H1 (cell line): ENCODE results near the gene TMEM132A. TPM values are rescaled to one million over a fixed set of nuclear protein-coding genes. Genes with fewer than 3 reads are reported as not detected.

Experiments used
- CTCF ChIA-PET: fragments of 300-600 bp; sonication (Branson Sonifier 250); formaldehyde crosslinking; loops from one replicate; lab custom pipeline; 2021; ENCODE audit not compliant: partially characterized antibody; lab: Charles Lee
- POLR2A ChIA-PET: fragments of 300-600 bp; sonication (Branson Sonifier 250); formaldehyde crosslinking; loops from one replicate; lab custom pipeline; 2021; ENCODE audit warnings: inconsistent platforms; ENCODE audit not compliant: partially characterized antibody; lab: Charles Lee
- DNase-seq, 2 experiments: peaks; one replicate each; pipeline versions ENCODE4 v3.0.0 to v3.0.0-alpha.2; 2010 to 2022; ENCODE audit warnings: low spot score in 2 of 2, low read depth in 1 of 2, mixed read lengths in 1 of 2
- FAIRE-seq: peaks from 2 replicates; lab custom pipeline; 2011; peaks lifted over from hg19 to GRCh38; lab: Jason Lieb, UNC
- H2AFZ ChIP-seq: 2 replicates; pipeline ENCODE4 v1.8.1; 2012; ENCODE audit warnings: low read length, inconsistent platforms
- H2AK5ac ChIP-seq: 2 replicates; pipeline ENCODE4 v1.6.1; 2013; ENCODE audit warnings: low read depth, low read length
- H2BK120ac ChIP-seq: replicated peaks from 2 replicates; pipeline ENCODE3; 2013; ENCODE audit warnings: low read depth, low read length, inconsistent platforms
- H2BK12ac ChIP-seq: 2 replicates; pipeline ENCODE4 v1.6.1; 2013; ENCODE audit warnings: low read depth, low read length
- H2BK15ac ChIP-seq: 2 replicates; pipeline ENCODE4 v1.6.1; 2013; ENCODE audit warnings: low read length
- H2BK20ac ChIP-seq: 2 replicates; pipeline ENCODE4 v1.6.1; 2013; ENCODE audit warnings: low read length
- H2BK5ac ChIP-seq: 2 replicates; pipeline ENCODE4 v1.6.1; 2013; ENCODE audit warnings: low read depth, low read length
- H3K14ac ChIP-seq: 2 replicates; pipeline ENCODE4 v1.6.1; 2013; ENCODE audit warnings: inconsistent platforms; ENCODE audit not compliant: insufficient read length
- H3K18ac ChIP-seq: 2 replicates; pipeline ENCODE4 v1.6.1; 2013; ENCODE audit warnings: low read length; ENCODE audit errors: extremely low read depth
- H3K23ac ChIP-seq: 2 replicates; pipeline ENCODE4 v1.6.1; 2013; ENCODE audit warnings: inconsistent platforms; ENCODE audit not compliant: insufficient read length
- H3K23me2 ChIP-seq: 2 replicates; pipeline ENCODE4 v1.6.1; 2013; ENCODE audit warnings: low read depth, low read length
- H3K27ac ChIP-seq: 2 replicates; pipeline ENCODE4 v1.6.1; 2011; ENCODE audit warnings: low read depth, low read length, inconsistent platforms
- H3K27me3 ChIP-seq, 4 experiments: replicated peaks in 1 of 4; 1 replicate in 1 of 4; 2 replicates in 3 of 4; pipeline versions ENCODE4 v1.6.1 to v1.8.1; 2011 to 2013; ENCODE audit warnings: low read length in 3 of 4, mild to moderate bottlenecking in 3 of 4, inconsistent platforms in 2 of 4, mixed read lengths in 2 of 4, moderate library complexity in 1 of 4; ENCODE audit not compliant: control insufficient read depth in 3 of 4, insufficient read depth in 3 of 4; ENCODE audit errors: extremely low read depth in 1 of 4
- H3K36me3 ChIP-seq, 4 experiments: 2 replicates each; pipeline versions ENCODE4 v1.6.1 to v1.8.1; 2011 to 2013; ENCODE audit warnings: mild to moderate bottlenecking in 4 of 4, low read length in 3 of 4, moderate library complexity in 2 of 4, control low read depth in 1 of 4, inconsistent platforms in 1 of 4; ENCODE audit not compliant: insufficient read depth in 4 of 4, control insufficient read depth in 2 of 4
- H3K4ac ChIP-seq: replicated peaks from 2 replicates; pipeline ENCODE3; 2013; ENCODE audit warnings: low read length, low read depth, mixed read lengths, inconsistent platforms; ENCODE audit not compliant: insufficient read length
- H3K4me1 ChIP-seq, 4 experiments: replicated peaks in 1 of 4; 1 replicate in 1 of 4; 2 replicates in 3 of 4; pipeline versions ENCODE4 v1.6.1 to v1.8.1; 2011 to 2013; ENCODE audit warnings: low read length in 3 of 4, inconsistent platforms in 2 of 4, mixed read lengths in 1 of 4; ENCODE audit not compliant: insufficient read depth in 4 of 4, control insufficient read depth in 3 of 4
- H3K4me2 ChIP-seq, 2 experiments: 2 replicates each; pipeline versions ENCODE4 v1.6.1 to v1.8.1; 2011 to 2013; ENCODE audit warnings: low read depth in 2 of 2, low read length in 2 of 2, control low read depth in 1 of 2, inconsistent platforms in 1 of 2, mild to moderate bottlenecking in 1 of 2; ENCODE audit not compliant: insufficient read depth in 1 of 2
- H3K4me3 ChIP-seq, 4 experiments: fragments of 200-600, 300-600 bp in 1 of 4; sonication (generic), shearing (Covaris generic), sonication (Bioruptor Twin) in 1 of 4; 2 replicates each; pipeline versions ENCODE4 v1.5.1 to v1.8.1; 2011 to 2016; ENCODE audit warnings: low read length in 4 of 4, low read depth in 3 of 4, control low read depth in 2 of 4, inconsistent platforms in 2 of 4, mild to moderate bottlenecking in 2 of 4, mixed read lengths in 1 of 4, moderate library complexity in 1 of 4; ENCODE audit not compliant: insufficient read depth in 2 of 4; ENCODE audit errors: extremely low read depth in 1 of 4
- H3K56ac ChIP-seq: replicated peaks from 2 replicates; pipeline ENCODE3; 2013; ENCODE audit warnings: low read depth, mild to moderate bottlenecking, mixed read lengths, low read length, inconsistent platforms; ENCODE audit not compliant: insufficient read length
- H3K79me1 ChIP-seq: 2 replicates; pipeline ENCODE4 v1.6.1; 2013; ENCODE audit warnings: low read depth, low read length, control low read depth
- H3K79me2 ChIP-seq, 2 experiments: 2 replicates each; pipeline versions ENCODE4 v1.6.1 to v1.8.1; 2012 to 2013; ENCODE audit warnings: low read length in 2 of 2, mild to moderate bottlenecking in 2 of 2, inconsistent platforms in 1 of 2; ENCODE audit not compliant: insufficient read depth in 2 of 2, control insufficient read depth in 1 of 2
- H3K9ac ChIP-seq, 4 experiments: replicated peaks in 1 of 4; 1 replicate in 1 of 4; 2 replicates in 3 of 4; pipeline versions ENCODE4 v1.6.1 to v1.8.1; 2011 to 2013; ENCODE audit warnings: low read depth in 3 of 4, low read length in 3 of 4, control low read depth in 2 of 4, mild to moderate bottlenecking in 2 of 4, moderate library complexity in 2 of 4, inconsistent platforms in 1 of 4; ENCODE audit errors: extremely low read depth in 1 of 4
- H3K9me3 ChIP-seq, 2 experiments: 2 replicates each; pipeline versions ENCODE4 v1.6.1 to v1.8.1; 2012 to 2013; ENCODE audit warnings: mild to moderate bottlenecking in 2 of 2, moderate library complexity in 2 of 2, control low read depth in 1 of 2, inconsistent platforms in 1 of 2, low read depth in 1 of 2, low read length in 1 of 2, mixed read lengths in 1 of 2; ENCODE audit not compliant: insufficient read depth in 2 of 2
- H4K20me1 ChIP-seq, 2 experiments: replicated peaks in 1 of 2; 2 replicates each; pipeline versions ENCODE3 to v1.8.1; 2011 to 2013; ENCODE audit warnings: inconsistent platforms in 2 of 2, low read length in 2 of 2, mild to moderate bottlenecking in 1 of 2; ENCODE audit not compliant: insufficient read depth in 2 of 2, control insufficient read depth in 1 of 2
- H4K5ac ChIP-seq: 2 replicates; pipeline ENCODE4 v1.6.1; 2013; ENCODE audit warnings: low read length, low read depth, mixed read lengths, inconsistent platforms; ENCODE audit not compliant: insufficient read length
- H4K8ac ChIP-seq: 2 replicates; pipeline ENCODE4 v1.8.0; 2013; ENCODE audit warnings: mild to moderate bottlenecking, moderate library complexity, low read length, inconsistent platforms; ENCODE audit not compliant: insufficient read depth; ENCODE audit errors: extremely low read depth
- H4K91ac ChIP-seq: replicated peaks from 2 replicates; pipeline ENCODE3; 2013; ENCODE audit warnings: low read length, mixed read lengths, inconsistent platforms; ENCODE audit not compliant: insufficient read length
- RAD21 ChIP-seq, 2 experiments: IDR thresholded peaks in 1 of 2; conservative IDR thresholded peaks in 1 of 2; 2 replicates each; pipeline ENCODE4 v1.6.1; 2011; ENCODE audit warnings: low read depth in 2 of 2, low read length in 2 of 2, improper control_type of control experiment in 1 of 2, inconsistent platforms in 1 of 2, mild to moderate bottlenecking in 1 of 2, moderate library complexity in 1 of 2
- TBP ChIP-seq: IDR thresholded peaks from 2 replicates; pipeline ENCODE4 v1.6.1; 2011; ENCODE audit warnings: low read depth, low read length, improper control_type of control experiment
- WGBS, 2 experiments: shearing (Covaris generic) in 1 of 2; methylation state at CpG; one replicate each; pipeline versions ENCODE4 v1.1.6 to v1.1.7; 2013 to 2015; ENCODE audit warnings: low lambda C conversion rate in 2 of 2, mixed read lengths in 2 of 2, inconsistent platforms in 1 of 2, low coverage in 1 of 2, missing lambda C conversion rate in 1 of 2; ENCODE audit not compliant: insufficient replicate concordance in 2 of 2, insufficient coverage in 1 of 2, insufficient read length in 1 of 2; ENCODE audit errors: extremely low coverage in 1 of 2, missing lambda C conversion rate in 1 of 2; 5-methylcytosine and 5-hydroxymethylcytosine counted together
- polyA plus RNA-seq, 7 experiments: library from polyadenylated mRNA; depleted of rRNA in 3 of 7; stranded (reverse) in 5 of 7; unstranded in 2 of 7; fragments of >200 nt in 5 of 7; fragments of 200-250 nt in 2 of 7; gene quantifications; 1 replicate in 5 of 7; 2 replicates in 1 of 7; 4 replicates in 1 of 7; pipeline versions ENCODE4 v1.2.1 to v1.2.3, GENCODE V29; 2011 to 2013; ENCODE audit warnings: missing spikeins in 2 of 7, mixed read lengths in 2 of 7
- total RNA-seq: library from RNA; stranded (reverse); fragmentation: NEBNext Ultra II Directional; extraction: Animal tissue kit (Norgen Biotek cat#: 25700); gene quantifications from 2 replicates; pipeline ENCODE4 v1.2.1, GENCODE V29; 2021
- TF ChIP-seq, protein P1 (sequence below), 3 experiments: IDR thresholded peaks; 1 replicate in 2 of 3; 2 replicates in 1 of 3; pipeline versions ENCODE4 v1.5.1 to v1.6.1; 2011; ENCODE audit warnings: low read length in 3 of 3, mild to moderate bottlenecking in 3 of 3, inconsistent platforms in 2 of 3, low read depth in 1 of 3, moderate library complexity in 1 of 3; ENCODE audit not compliant: insufficient read depth in 1 of 3; ENCODE audit errors: control extremely low read depth in 1 of 3

Gene TMEM132A
- total and polyA plus RNA-seq, 2 of the 8 experiments (the other 6 are each of a cell fraction or from before 2014, with no cell fraction given), result 46.6 to 97.9 TPM

DNA sequence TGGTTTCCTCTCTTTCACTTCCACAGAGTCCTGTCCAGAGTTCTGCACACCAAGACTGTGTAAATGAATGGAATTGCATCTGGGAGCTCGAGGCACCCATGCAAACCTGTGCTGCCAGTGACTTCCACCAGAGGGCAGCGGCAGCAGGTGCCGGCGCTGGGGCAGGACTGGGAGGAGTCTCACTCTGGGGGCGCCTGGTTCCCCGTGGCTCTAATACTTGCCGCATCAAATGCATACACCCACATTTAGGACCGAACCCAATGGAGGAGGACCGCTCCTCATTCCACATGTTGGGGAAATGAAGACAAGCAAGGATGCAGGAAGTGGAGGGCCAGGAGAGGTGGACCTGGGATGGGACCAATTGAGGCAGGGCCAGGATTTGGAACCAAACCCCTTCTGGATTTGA is 46.1 kb downstream of the TMEM132A start:
- POLR2A ChIA-PET, result no interaction called here
- no peak overlapping the region for H3K18ac ChIP-seq

More for the DNA sequence above, 46.1 kb downstream of the TMEM132A start:
- H4K91ac ChIP-seq, result no peak overlapping the region
- no peak overlapping the region for H3K4ac ChIP-seq
- no peak overlapping the region for H2BK120ac ChIP-seq
- H3K4me3 ChIP-seq, result no peak overlapping the region
- H3K56ac ChIP-seq, result no peak overlapping the region
- no peak overlapping the region for H3K23ac ChIP-seq
- DNase-seq (peak in 1 of 2 experiments; percentile 86), FAIRE-seq (no peak)
- 0 out of 2 replicates have a peak overlapping the region, but pooled peaks have one; percentile 55 for H2BK20ac ChIP-seq
- no peaks in the 10 kb centered on the region for H3K23me2 ChIP-seq
- H3K27ac ChIP-seq, result no peak overlapping the region
- no peaks in the 10 kb centered on the region for H4K20me1 ChIP-seq
- no peaks in the 10 kb centered on the region for H3K79me2 ChIP-seq
- no peak overlapping the region for H2BK12ac ChIP-seq
- WGBS, 2 experiments, result 32% methylated on average over 9 of the region's 9 CpGs; no CpG with 5 or more reads in 1 of the 2 experiments
- H2BK5ac ChIP-seq, result no peak overlapping the region
- H2AK5ac ChIP-seq, result no peak overlapping the region
- no peak overlapping the region for H3K9ac ChIP-seq
- no peaks in the 10 kb centered on the region for H3K79me1 ChIP-seq
- H3K27me3 ChIP-seq, result no peaks in the 10 kb centered on the region; a peak in 2 of 7 replicates
- CTCF ChIA-PET, result interaction anchor here (0.5 to 2.9 kb wide), 38 partner anchors 9 to 412 kb away, joined by 3 to 19 read pairs (median 4); partner anchors contain the start of gene SLC15A3
- no peak overlapping the region for H4K8ac ChIP-seq
- H2AFZ ChIP-seq, result no peak overlapping the region
- TF ChIP-seq, protein P1, sequence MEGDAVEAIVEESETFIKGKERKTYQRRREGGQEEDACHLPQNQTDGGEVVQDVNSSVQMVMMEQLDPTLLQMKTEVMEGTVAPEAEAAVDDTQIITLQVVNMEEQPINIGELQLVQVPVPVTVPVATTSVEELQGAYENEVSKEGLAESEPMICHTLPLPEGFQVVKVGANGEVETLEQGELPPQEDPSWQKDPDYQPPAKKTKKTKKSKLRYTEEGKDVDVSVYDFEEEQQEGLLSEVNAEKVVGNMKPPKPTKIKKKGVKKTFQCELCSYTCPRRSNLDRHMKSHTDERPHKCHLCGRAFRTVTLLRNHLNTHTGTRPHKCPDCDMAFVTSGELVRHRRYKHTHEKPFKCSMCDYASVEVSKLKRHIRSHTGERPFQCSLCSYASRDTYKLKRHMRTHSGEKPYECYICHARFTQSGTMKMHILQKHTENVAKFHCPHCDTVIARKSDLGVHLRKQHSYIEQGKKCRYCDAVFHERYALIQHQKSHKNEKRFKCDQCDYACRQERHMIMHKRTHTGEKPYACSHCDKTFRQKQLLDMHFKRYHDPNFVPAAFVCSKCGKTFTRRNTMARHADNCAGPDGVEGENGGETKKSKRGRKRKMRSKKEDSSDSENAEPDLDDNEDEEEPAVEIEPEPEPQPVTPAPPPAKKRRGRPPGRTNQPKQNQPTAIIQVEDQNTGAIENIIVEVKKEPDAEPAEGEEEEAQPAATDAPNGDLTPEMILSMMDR (IDR thresholded peaks at IDR 0.05; ENCODE audit: control extremely low read depth in 1 of 3, insufficient read depth in 1 of 3, low read depth in 1 of 3, low read length in 3 of 3), result peak; percentile 88 to 96 (median 89)
- TF ChIP-seq TBP, result no peak
- TF ChIP-seq RAD21 (IDR thresholded peaks at IDR 0.05 in 1 of 2, conservative IDR thresholded peaks at IDR 0.05 in 1 of 2; ENCODE audit: low read depth in 2 of 2, low read length in 2 of 2), result peak; percentile 77 to 84
- H3K4me2 ChIP-seq, result no peak overlapping the region
- H3K4me1 ChIP-seq, result no peaks in the 10 kb centered on the region
- no peak overlapping the region for H2BK15ac ChIP-seq
- no peaks in the 10 kb centered on the region for H3K36me3 ChIP-seq
- no peak overlapping the region for H4K5ac ChIP-seq
- H3K14ac ChIP-seq, result no peak overlapping the region
- no peaks in the 10 kb centered on the region; a peak in 1 of 4 replicates for H3K9me3 ChIP-seq
